GM18951 (cell line): ENCODE data around the gene NDNF.

Source experiments
- POLR2A ChIP-seq: IDR thresholded peaks from 4 replicates; pipeline ENCODE4 v1.6.1; 2011; ENCODE audit warnings: mild to moderate bottlenecking; ENCODE audit not compliant: insufficient read length, insufficient read depth; ENCODE audit errors: extremely low read depth
- in situ Hi-C: fragments of 300-500 bp; cut with MboI; formaldehyde crosslinking; loops from one replicate; pipeline ENCODE4 v1.12.0; 2022; ENCODE audit warnings: low sequenced_read_pairs, mixed read lengths, inconsistent platforms; ENCODE audit not compliant: unreplicated experiment

The NDNF gene, protein sequence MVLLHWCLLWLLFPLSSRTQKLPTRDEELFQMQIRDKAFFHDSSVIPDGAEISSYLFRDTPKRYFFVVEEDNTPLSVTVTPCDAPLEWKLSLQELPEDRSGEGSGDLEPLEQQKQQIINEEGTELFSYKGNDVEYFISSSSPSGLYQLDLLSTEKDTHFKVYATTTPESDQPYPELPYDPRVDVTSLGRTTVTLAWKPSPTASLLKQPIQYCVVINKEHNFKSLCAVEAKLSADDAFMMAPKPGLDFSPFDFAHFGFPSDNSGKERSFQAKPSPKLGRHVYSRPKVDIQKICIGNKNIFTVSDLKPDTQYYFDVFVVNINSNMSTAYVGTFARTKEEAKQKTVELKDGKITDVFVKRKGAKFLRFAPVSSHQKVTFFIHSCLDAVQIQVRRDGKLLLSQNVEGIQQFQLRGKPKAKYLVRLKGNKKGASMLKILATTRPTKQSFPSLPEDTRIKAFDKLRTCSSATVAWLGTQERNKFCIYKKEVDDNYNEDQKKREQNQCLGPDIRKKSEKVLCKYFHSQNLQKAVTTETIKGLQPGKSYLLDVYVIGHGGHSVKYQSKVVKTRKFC

DNA sequence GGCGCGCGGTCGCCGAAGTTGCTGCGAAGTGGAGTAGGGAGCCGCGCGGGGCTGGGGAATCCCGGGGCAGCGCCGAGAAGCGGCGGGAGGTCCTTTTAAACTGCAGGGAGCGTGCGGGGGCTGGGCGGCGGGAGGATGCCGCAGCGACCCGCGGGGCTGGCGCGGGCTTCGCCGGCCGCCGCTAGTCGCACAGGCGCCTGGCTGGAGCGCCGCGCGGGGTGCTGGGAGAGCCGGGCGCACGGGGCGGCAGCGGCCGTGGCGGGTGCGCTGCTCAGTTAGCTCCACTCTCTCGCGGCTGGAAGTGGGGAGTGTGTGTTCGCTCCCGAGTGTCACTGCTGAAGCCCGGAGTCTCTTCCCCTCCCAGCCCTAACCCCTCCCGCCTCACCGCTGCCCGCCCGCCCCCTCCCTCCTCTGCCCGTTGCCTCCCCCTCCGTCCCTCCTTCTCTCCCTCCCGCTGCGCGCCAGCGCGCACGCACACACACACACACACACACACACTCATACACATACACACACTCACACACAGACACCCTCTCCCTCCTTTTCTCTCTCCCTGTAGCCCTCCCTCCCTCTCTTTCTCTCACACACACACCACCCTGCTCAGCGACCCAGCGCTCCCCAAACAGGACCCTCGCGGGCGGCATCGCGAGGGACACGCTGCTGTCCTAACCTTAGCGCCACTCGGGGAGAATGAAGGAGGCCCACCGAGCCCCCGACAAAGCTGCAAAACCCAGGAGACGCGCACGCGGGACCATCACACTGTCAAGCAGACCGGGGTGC, at the start of gene NDNF:
Gene NDNF (minus strand): TSS at position 312 of the 780 bp plus-strand sequence. CDS start 26,698 bp downstream, outside the sequence.
- no peak for TF ChIP-seq POLR2A
- in situ Hi-C loops = no loop called here

DNA sequence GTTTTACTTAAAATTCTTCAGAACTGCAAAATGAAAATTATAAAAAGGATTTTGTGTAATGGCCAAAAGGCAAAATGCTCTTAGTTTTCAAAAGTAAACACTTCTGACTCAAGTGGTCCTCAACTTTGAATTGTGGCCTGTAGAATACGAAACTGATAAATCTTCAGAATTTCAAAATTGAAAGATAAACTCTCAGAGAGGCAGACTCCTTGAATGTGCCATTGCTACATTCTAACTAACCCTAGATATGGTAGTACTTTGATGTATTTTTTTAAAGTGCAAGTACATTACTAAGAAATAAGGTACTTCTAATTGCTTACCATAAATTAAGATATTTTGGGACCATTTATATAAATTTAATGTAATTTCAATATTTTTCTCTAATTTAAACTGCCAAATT, 47.4 kb upstream of the NDNF start:
- TF ChIP-seq POLR2A = no peak
- in situ Hi-C loops = no loop called here

DNA sequence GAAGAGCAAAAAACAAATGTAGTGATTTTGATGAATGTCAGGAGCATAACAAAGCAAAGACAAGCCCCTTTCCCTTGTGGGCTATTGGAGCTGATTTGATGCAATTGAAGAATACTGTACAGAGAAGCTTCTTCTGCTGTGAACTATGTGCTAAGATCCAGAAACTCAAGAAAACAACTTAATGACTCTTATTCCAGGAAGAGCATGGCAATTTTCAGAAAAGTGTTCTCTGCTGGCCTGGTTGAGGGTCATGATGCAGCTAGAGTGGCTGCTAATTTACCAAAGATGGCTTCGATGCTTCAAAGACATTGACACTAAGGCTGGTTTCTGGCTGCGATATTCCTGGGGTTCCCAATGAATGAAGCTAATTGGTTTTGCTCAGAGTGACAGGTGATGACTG, 46.0 kb upstream of the NDNF start:
- in situ Hi-C loops = no loop called here
- no peak for TF ChIP-seq POLR2A

DNA sequence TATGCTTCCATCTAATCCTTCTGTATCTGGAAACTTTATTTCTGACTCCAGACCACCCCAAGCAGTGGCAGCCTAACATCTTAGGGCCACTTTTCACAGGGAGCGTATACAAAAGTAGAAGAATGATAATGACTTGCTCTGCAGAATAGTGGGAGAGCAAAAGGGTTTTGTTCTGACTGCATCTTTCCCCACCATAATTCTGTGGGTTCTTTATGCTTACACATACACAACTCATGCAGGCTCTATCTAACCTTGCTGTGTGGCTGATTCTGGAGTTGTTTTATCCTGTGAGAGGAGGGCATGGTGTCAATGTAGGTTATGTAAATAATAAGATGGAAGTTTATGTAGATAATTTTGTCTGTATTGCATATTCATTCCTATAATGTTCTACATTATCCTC, 42.4 kb upstream of the NDNF start:
- TF ChIP-seq POLR2A = no peak
- in situ Hi-C loops = no loop called here

DNA sequence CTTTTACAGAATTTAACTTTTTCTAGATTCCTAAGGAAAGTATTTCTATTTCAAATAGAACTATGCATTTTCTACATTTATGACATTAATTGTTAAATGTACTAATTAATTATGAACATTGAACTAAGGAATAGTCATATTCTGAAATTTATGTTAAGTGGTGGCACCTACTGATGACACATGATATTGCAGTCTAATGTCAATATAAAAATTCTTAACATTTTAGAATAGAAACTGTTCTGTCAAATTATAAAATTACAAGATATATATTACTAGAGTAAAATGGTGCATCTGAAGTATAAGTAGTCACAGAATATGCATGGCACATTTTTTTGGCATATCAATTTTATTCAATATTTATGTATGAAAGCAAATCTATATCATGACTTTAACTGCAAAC, 40.2 kb upstream of the NDNF start:
- no peak for TF ChIP-seq POLR2A
- in situ Hi-C loops = no loop called here

DNA sequence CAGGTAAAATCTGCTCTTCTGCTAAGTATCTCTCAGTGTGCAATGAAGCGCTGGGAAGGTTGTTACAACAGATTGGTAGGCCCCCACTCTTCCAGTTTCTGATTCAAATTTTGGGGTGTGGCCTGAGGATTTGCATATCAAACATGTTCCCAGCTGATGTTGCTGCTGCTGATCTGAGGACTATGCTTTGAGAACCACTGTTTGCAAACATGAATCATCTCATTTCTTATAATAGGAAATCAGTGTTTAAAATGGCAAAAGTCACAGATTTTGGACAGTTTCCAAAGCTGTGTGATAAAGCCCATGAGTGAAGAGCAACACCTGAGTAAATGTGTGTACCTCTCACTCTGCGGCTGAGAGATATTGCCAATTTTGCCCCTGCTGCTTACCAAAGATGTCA, 36.2 kb upstream of the NDNF start:
- in situ Hi-C loops = no loop called here
- no peak for TF ChIP-seq POLR2A

DNA sequence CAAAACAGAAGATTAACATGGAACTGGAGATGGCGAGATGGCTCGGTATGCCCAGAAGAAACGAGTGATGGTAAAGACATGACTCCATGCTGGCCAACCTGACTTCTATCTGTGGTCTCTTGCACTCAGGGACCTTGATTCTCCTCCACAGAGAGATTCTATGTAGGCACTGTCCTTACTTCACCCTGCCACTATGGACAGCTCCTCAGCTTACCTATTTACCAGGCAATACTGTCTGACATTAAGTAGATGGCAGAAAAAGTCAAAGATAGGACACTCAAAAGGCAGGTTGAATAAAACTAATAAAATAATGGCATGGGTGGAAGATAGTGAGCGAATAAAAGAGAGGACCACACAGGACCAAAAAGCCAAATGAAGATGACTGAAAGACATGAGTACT, 35.2 kb upstream of the NDNF start:
- in situ Hi-C loops = no loop called here
- TF ChIP-seq POLR2A = no peak

DNA sequence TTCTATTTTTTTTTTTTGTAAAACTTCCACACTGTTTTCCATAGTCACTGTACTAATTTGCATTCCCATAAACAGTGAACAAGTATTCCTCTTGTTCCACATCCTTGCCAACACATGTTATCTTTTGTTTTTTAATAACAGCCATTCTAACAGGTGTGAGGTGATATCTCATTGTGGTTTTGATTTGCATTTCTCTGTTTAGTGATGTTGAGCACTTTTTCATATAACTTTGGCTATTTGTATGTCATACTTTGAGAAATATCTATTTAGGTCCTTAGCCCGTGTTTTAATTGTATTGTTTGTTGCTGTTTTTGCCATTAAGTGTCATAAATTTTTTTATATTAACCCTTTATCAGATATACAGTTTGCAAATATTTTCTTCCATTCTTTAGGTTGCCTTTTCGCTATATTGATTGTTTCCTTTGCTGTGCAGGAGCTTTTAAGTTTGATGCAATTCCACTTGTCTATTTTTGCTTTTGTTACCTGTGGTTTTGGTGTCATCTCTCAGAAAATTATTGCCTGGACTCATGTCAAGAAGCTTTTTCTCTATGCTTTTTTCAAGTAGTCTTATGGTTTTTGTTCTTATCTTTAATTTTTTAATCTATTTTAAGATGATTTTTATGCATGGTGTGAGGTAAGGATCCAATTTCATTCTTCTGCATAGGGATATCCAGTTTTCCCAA, 27.9 kb upstream of the NDNF start:
- in situ Hi-C loops = no loop called here
- TF ChIP-seq POLR2A = no peak

DNA sequence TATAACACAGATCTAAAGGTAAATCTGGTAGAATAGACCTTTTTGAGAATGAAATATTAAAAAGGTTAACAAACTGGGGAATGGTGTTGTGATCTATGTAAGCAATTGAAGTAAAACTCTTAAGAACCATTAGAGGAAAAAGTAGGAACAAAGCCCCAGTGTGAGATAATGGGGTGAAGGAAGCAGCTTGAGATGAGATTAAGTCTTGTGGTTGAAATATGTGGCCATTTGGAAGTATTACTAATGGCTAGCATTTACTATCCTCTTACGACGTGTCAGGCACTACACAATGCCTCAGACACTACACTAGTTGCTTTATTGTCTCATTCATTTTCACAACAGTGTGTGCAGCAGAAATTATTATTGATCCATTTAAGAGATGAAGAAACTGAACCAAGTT, 25.9 kb upstream of the NDNF start:
- in situ Hi-C loops = loop anchor here (25.0 kb wide), 1 partner anchor 936 kb away; no protein-coding TSS in a partner anchor
- no peak for TF ChIP-seq POLR2A

DNA sequence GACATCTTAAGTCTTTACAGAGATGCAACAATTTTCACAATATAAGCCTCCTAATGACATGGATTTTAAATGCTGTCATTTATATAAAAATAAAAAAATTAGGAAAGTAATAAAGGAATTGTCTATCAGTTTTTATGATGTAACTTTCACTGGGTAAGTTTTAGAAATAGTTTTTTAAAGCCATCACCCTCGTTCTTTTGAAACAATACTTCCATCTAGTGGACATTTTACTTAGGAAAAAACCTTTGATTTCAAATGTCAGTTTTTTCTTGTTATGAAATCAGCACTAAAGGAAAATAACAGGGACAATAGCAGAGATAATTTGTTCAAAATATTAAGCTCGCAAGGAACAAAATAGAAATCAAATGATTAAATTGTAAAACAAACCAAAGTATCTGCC, 24.3 kb upstream of the NDNF start:
- in situ Hi-C loops = loop anchor here (25.0 kb wide), 1 partner anchor 934 kb away; no protein-coding TSS in a partner anchor
- TF ChIP-seq POLR2A = no peak

DNA sequence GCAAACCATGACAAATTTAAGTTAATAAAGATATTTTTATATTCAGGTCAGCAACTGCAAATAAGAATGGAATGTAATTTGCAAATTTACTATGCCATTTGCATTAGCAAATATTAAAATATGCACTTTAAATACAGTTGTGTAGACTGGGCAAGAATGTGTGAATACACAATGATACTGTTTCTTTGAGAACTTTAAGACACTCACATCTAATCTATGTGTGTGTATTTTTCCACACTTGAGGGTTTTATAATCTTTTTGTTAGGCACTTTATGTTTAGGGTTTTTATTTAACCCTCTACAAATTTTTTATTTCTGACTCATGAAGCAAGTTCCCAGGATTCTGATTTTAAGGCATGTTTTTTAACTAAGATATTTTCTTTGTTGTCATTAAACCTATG, 23.9 kb upstream of the NDNF start:
- in situ Hi-C loops = loop anchor here (25.0 kb wide), 1 partner anchor 934 kb away; no protein-coding TSS in a partner anchor
- no peak for TF ChIP-seq POLR2A

DNA sequence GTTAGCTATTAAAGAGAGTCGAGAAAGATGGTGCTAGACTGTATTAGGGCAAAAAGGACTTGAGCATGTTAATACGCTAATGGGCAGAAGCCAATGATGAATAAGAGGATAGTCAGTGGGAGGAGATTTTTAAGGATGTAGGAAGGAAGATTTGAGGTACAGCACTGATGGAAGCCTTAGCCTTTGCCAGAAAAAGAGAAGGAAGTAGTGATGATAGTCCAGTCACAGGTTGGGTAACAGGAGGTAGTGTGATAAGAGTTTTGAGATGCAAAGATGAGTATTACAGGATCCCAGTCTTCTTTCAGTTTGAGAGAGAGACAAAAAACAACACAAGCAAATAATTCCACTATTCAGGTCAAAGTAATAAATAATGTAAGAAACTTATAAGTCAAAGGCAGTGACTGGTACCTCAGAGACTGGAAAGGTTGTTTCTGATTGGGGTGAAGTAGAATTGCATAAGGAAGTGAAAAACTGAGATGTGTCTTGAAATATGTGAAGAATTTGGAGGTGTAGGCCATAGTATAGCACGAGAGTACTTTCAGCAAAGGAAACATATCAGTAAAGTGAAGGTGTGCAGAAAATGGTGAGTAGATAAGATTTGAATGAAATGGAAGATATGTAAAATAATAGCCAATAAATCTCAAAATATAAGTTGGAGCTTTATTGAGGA, 22.1 kb upstream of the NDNF start:
- in situ Hi-C loops = loop anchor here (25.0 kb wide), 1 partner anchor 932 kb away; no protein-coding TSS in a partner anchor

More for the DNA sequence above, 22.1 kb upstream of the NDNF start:
- TF ChIP-seq POLR2A = no peak
